Thyroid gland (tissue), 4 donors: ENCODE data around the gene VAV3. TPM values are rescaled to one million over a fixed set of nuclear protein-coding genes. Genes with fewer than 3 reads are reported as not detected.

Experiments used
- DNase-seq, 2 donors: peaks; one replicate each; pipeline ENCODE4 v3.0.0-alpha.2; 2019
- H3K27ac ChIP-seq, 3 donors: fragments of 200-600 bp; sonication (generic); 1 replicate in 2 of 3; 2 replicates in 1 of 3; pipeline ENCODE4 v1.5.1; 2016 to 2019; ENCODE audit warnings: mild to moderate bottlenecking in 1 of 3, moderate library complexity in 1 of 3
- H3K27me3 ChIP-seq: fragments of 200-600 bp; sonication (generic); one replicate; pipeline ENCODE4 v1.5.1; 2019
- H3K36me3 ChIP-seq, 2 donors: fragments of 200-600 bp; sonication (generic); one replicate each; pipeline ENCODE4 v1.5.1; 2016 to 2019
- H3K4me1 ChIP-seq, 2 donors: fragments of 200-600 bp; sonication (generic); one replicate each; pipeline ENCODE4 v1.5.1; 2017 to 2019
- H3K4me3 ChIP-seq, 3 donors: fragments of 200-600 bp; sonication (generic); replicated peaks in 1 of 3; 1 replicate in 2 of 3; 2 replicates in 1 of 3; pipeline ENCODE4 v1.5.1; 2016; ENCODE audit warnings: mild to moderate bottlenecking in 1 of 3
- H3K9me3 ChIP-seq: fragments of 200-600 bp; sonication (generic); one replicate; pipeline ENCODE4 v1.5.1; 2017
- POLR2A ChIP-seq, 2 donors: fragments of 450-650 bp; IDR thresholded peaks; one replicate each; pipeline ENCODE4 v1.6.1; 2017; ENCODE audit warnings: antibody characterized with exemption in 2 of 2, mild to moderate bottlenecking in 2 of 2, moderate library complexity in 1 of 2
- WGBS, 2 donors: methylation state at CpG; one replicate each; pipeline ENCODE4 v1.1.5; 2017; 5-methylcytosine and 5-hydroxymethylcytosine counted together
- intact Hi-C: fragments of 100-400 bp; cut with DNase I; formaldehyde crosslinking; loops from one replicate; pipeline ENCODE4 v1.15.1; 2023
- total RNA-seq, 4 donors: library from RNA; depleted of rRNA; stranded (reverse); fragments of >200 nt; gene quantifications; one replicate each; pipeline ENCODE4 v1.2.3, GENCODE V29; 2016
- TF ChIP-seq, protein P1 (sequence below), 6 experiments: fragments of 200-600 bp in 3 of 6; fragments of 450-650 bp in 3 of 6; sonication (generic) in 3 of 6; IDR thresholded peaks; one replicate each; pipeline ENCODE4 v1.5.1; 2016 to 2019; ENCODE audit warnings: antibody characterized with exemption in 6 of 6, mild to moderate bottlenecking in 2 of 6, inconsistent platforms in 1 of 6, moderate library complexity in 1 of 6

The VAV3 gene
- total RNA-seq, 4 donors from 2014 or later, result 14.8 to 22.8 (median 18.8) TPM

DNA sequence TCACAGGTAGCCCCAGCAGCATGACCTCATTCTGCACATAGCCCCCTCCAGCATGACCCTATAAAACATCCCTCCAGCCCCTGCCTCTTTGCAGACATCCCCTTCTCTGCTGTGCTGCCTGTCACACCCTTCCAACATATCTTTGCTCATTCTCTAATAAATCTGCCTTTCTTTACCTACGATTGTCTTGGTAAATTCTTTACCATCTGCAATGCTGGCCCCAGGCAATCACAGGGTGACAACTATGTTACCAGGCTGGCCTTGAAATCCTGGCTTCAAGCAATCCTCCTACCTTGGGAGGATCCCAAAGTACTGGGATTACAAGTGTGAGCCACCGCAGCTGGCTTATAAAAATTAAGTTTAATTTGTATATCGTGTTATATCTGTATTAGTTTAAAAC, 134.5 kb downstream of the VAV3 start:
- Histone ChIP-seq H3K4me3 (no peak overlapping the region), H3K36me3 (no peaks in the 10 kb centered on the region), H3K4me1 (peaks cover 14 to 24% of the 10 kb centered on the region in 2 donors), H3K27me3 (no peaks in the 10 kb centered on the region), H3K27ac (no peak overlapping the region), H3K9me3 (no peaks in the 10 kb centered on the region)
- DNase-seq, result no peak
- TF ChIP-seq, protein P1, sequence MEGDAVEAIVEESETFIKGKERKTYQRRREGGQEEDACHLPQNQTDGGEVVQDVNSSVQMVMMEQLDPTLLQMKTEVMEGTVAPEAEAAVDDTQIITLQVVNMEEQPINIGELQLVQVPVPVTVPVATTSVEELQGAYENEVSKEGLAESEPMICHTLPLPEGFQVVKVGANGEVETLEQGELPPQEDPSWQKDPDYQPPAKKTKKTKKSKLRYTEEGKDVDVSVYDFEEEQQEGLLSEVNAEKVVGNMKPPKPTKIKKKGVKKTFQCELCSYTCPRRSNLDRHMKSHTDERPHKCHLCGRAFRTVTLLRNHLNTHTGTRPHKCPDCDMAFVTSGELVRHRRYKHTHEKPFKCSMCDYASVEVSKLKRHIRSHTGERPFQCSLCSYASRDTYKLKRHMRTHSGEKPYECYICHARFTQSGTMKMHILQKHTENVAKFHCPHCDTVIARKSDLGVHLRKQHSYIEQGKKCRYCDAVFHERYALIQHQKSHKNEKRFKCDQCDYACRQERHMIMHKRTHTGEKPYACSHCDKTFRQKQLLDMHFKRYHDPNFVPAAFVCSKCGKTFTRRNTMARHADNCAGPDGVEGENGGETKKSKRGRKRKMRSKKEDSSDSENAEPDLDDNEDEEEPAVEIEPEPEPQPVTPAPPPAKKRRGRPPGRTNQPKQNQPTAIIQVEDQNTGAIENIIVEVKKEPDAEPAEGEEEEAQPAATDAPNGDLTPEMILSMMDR (IDR thresholded peaks at IDR 0.05), result no peak
- TF ChIP-seq POLR2A (IDR thresholded peaks at IDR 0.05), result no peak
- 94 to 99% methylated on average over 3 of the region's 3 CpGs for WGBS, 2 donors
- intact Hi-C loops, result loop anchor here (10.0 kb wide), 1 partner anchor 46 kb away; no protein-coding TSS in a partner anchor

DNA sequence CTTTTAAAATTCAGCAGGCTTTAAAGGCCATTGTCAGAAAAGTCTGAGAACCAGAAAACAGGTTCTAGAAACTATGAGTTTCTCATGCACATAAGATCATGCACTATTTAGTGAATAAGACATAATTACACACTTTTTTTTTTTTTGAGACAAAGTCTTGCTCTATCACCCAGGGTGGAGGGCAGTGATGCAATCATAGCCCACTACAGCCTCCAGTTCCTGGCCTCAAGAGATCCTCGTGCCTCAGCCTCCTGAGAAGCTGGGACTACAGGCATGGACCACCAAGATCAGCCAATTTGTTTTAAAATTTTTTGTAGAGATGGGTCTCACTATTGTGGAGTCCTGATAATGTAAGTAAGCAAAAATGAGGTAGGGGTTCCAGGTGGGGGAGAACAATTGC, 134.9 kb downstream of the VAV3 start:
- peaks cover 14 to 25% of the 10 kb centered on the region in 2 donors for H3K4me1 ChIP-seq
- no peaks in the 10 kb centered on the region for H3K36me3 ChIP-seq
- intact Hi-C loops, result loop anchor here (10.0 kb wide), 1 partner anchor 45 kb away; no protein-coding TSS in a partner anchor
- no peak overlapping the region for H3K4me3 ChIP-seq
- H3K9me3 ChIP-seq, result no peaks in the 10 kb centered on the region
- H3K27ac ChIP-seq, result no peak overlapping the region
- 96 to 100% methylated on average over 1 of the region's 1 CpG for WGBS, 2 donors
- no peak for TF ChIP-seq POLR2A (IDR thresholded peaks at IDR 0.05)
- TF ChIP-seq, protein P1 (IDR thresholded peaks at IDR 0.05), result no peak
- no peak for DNase-seq
- no peaks in the 10 kb centered on the region for H3K27me3 ChIP-seq

DNA sequence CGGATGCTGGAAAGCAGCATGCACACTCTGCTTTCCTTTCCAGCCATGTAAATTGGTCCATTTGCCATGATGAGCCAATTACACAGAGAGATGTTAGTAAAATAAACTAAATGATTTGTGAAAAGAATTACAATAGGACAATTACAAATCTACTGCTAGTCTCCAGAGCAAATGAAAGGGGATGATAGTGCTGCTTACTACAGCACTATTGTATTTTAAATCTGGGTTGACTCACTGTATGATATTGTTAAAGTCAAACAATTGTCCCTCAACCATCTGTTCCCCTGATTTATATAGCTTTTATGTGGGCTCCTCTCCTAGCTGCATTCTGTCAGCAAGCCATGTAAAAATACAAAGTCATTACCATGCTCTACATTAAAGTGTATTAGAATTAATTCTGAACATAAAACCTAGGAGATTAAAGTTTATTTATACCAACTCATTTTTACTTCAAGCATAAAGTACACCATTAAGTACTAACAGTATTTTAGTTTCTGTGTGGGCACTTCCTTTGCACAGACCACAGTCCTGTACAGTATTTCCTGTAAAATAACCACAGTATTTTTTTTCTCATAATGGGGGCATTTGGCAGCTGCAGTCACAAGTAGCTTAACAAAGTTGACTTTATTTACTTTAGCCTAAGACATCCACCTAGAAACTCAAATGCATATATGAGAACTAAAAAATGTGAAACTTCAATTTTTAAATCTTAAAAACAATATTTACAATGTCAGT, 135.8 kb downstream of the VAV3 start:
- H3K27me3 ChIP-seq, result no peaks in the 10 kb centered on the region
- H3K27ac ChIP-seq, result peak overlapping the region in 1 of 3 donors; percentile 15
- H3K4me3 ChIP-seq, result no peak overlapping the region
- TF ChIP-seq, protein P1 (IDR thresholded peaks at IDR 0.05), result no peak
- TF ChIP-seq POLR2A (IDR thresholded peaks at IDR 0.05), result no peak
- WGBS, 2 donors, result 97 to 100% methylated on average over 1 of the region's 1 CpG
- intact Hi-C loops, result no loop called here
- no peaks in the 10 kb centered on the region for H3K9me3 ChIP-seq
- no peaks in the 10 kb centered on the region for H3K36me3 ChIP-seq
- H3K4me1 ChIP-seq, result peaks cover 14 to 26% of the 10 kb centered on the region in 2 donors
- no peak for DNase-seq

DNA sequence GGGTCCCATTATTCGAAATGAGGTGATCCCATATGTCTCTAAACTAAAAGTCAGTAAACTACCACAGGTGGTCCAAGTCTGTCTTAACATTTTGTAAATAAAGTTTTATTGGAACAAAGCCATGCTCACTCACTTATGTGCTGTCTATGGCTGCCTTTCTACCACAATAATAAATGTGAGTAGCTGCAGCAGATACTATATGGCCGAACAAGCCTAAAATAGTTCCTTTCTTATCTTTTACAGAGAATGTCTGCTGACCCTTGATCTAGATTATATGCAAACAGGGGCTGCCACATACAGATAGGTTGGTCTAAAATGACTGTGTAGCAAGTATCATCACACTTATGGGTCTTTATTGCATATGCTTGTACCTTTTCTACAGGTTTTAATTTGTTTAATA, 140.0 kb downstream of the VAV3 start:
- Histone ChIP-seq H3K9me3 (no peaks in the 10 kb centered on the region), H3K27ac (no peak overlapping the region), H3K27me3 (no peaks in the 10 kb centered on the region), H3K4me3 (no peak overlapping the region), H3K36me3 (no peaks in the 10 kb centered on the region), H3K4me1 (peaks cover 9 to 18% of the 10 kb centered on the region in 2 donors)
- WGBS, 2 donors, result 92 to 95% methylated on average over 2 of the region's 2 CpGs
- intact Hi-C loops, result no loop called here
- DNase-seq, result no peak
- TF ChIP-seq, protein P1 (IDR thresholded peaks at IDR 0.05), result no peak
- no peak for TF ChIP-seq POLR2A (IDR thresholded peaks at IDR 0.05)

- Histone ChIP-seq H3K4me3 (no peak overlapping the region), H3K4me1 (peaks cover 0 to 8% of the 10 kb centered on the region in 2 donors), H3K9me3 (no peaks in the 10 kb centered on the region), H3K27me3 (no peaks in the 10 kb centered on the region), H3K36me3 (no peaks in the 10 kb centered on the region), H3K27ac (no peak overlapping the region)
- intact Hi-C loops, result no loop called here
- no peak for TF ChIP-seq POLR2A (IDR thresholded peaks at IDR 0.05)
- TF ChIP-seq, protein P1 (IDR thresholded peaks at IDR 0.05), result no peak
- WGBS, 2 donors, result 83 to 89% methylated on average over 4 of the region's 4 CpGs
- DNase-seq, result no peak
Measured at GRCh38 chr1:107821340-107821739, 143.6 kb downstream of the VAV3 start.
